HG02885 (cell line): ENCODE results near the gene AGPAT3.
"Not testable (repeated sequence)": the region's sequence is repeated elsewhere in the genome, so short reads cannot be mapped to it uniquely, and the experiment has no call there.

Experiments
- ATAC-seq: cut with Tn5 transposase; IDR thresholded peaks from one replicate; pipeline ENCODE4 v1.9.1; 2021; ENCODE audit warnings: mild to moderate bottlenecking; ENCODE audit not compliant: unreplicated experiment, poor library complexity

Gene AGPAT3, protein sequence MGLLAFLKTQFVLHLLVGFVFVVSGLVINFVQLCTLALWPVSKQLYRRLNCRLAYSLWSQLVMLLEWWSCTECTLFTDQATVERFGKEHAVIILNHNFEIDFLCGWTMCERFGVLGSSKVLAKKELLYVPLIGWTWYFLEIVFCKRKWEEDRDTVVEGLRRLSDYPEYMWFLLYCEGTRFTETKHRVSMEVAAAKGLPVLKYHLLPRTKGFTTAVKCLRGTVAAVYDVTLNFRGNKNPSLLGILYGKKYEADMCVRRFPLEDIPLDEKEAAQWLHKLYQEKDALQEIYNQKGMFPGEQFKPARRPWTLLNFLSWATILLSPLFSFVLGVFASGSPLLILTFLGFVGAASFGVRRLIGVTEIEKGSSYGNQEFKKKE

GRCh38 chr21:43864962-43865539, at the start of gene AGPAT3:
Gene AGPAT3 (plus strand): TSS chr21:43865223. CDS start chr21:43959682, 94,459 bp downstream.
- no peak for ATAC-seq

- no peak for ATAC-seq
Observed at GRCh38 chr21:43815991-43816390, 49.0 kb upstream of the AGPAT3 start.

- ATAC-seq, result no peak
Observed at GRCh38 chr21:43816611-43817071, 48.4 kb upstream of the AGPAT3 start.

- no peak for ATAC-seq
Observed at GRCh38 chr21:43817157-43818086, 47.6 kb upstream of the AGPAT3 start.

DNA sequence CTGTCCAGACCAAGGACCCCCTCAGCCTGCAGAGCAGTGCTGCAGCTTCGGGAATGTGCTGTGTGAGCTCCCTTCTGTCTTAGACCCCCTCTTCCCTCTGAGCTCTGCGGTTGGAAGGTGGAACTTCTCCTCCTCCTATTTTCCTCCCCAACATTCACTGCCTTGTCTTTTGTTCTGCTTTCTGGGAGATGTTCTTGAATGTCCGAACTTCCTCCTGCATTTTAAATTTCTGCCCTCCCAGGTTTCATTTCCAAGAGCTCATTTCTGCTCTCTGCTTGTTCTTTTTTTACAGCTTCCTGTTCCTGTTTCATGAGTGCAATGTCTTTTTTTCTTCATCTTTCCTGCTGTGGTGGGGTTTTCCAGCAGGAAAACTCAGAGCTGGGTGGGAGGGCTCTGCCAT, 46.3 kb upstream of the AGPAT3 start:
- ATAC-seq, result no peak

- ATAC-seq, result no peak
Observed at GRCh38 chr21:43819511-43820405, 45.3 kb upstream of the AGPAT3 start.

- ATAC-seq, result no peak
Observed at GRCh38 chr21:43820466-43820865, 44.6 kb upstream of the AGPAT3 start.

DNA sequence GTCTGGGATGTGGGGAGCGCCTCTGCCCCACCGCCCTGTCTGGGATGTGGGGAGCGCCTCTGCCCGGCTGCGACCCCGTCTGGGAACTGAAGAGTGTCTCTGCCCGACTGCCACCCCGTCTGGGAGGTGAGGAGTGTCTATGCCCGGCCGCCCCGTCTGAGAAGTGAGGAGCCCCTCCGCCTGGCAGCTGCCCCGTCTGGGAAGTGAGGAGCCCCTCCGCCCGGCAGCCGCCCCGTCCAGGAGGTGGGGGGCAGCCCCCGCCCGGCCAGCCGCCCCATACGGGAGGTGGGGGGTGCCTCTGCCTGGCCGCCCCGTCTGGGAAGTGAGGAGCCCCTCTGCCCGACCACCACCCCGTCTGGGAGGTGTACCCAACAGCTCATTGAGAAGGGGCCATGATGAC, 42.9 kb upstream of the AGPAT3 start:
- ATAC-seq, result not testable (repeated sequence)

GRCh38 chr21:43822741-43823140, 42.3 kb upstream of the AGPAT3 start:
- not testable (repeated sequence) for ATAC-seq

GRCh38 chr21:43824333-43825241, 40.4 kb upstream of the AGPAT3 start:
- ATAC-seq, result no peak

GRCh38 chr21:43825242-43825935, 39.6 kb upstream of the AGPAT3 start:
- no peak for ATAC-seq

- no peak for ATAC-seq
Observed at GRCh38 chr21:43825936-43826622, 38.9 kb upstream of the AGPAT3 start.

- no peak for ATAC-seq
Observed at GRCh38 chr21:43826623-43826974, 38.4 kb upstream of the AGPAT3 start.

GRCh38 chr21:43827015-43827611, 37.9 kb upstream of the AGPAT3 start:
- ATAC-seq, result no peak

GRCh38 chr21:43829161-43829560, 35.9 kb upstream of the AGPAT3 start:
- no peak for ATAC-seq

GRCh38 chr21:43829575-43830119, 35.4 kb upstream of the AGPAT3 start:
- ATAC-seq, result no peak

DNA sequence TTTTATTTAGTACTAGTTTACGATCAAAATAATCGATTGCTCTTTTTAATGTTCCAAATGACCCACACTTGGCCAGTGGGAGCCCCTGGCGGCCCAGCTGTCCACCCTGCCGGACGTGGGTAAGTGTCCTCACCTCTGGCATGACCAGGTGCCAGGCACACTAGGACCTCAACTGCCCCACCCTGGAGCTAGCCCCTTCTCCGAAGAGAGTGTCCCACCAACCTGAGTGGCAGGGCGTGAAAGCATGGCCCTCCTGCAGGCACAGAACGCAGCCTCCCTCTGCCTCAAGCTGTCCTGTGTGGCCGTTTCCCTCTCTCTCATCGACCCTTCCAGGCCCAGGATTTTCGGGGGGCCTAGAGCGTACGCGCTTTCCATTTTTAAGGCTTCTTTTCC, 32.9 kb upstream of the AGPAT3 start:
- no peak for ATAC-seq
